Measurements from ENCODE around the gene SPATA1.
"Not testable (repeated sequence)": the region's sequence is repeated elsewhere in the genome, so short reads cannot be mapped to it uniquely, and the experiment has no call there.

The SPATA1 gene, protein sequence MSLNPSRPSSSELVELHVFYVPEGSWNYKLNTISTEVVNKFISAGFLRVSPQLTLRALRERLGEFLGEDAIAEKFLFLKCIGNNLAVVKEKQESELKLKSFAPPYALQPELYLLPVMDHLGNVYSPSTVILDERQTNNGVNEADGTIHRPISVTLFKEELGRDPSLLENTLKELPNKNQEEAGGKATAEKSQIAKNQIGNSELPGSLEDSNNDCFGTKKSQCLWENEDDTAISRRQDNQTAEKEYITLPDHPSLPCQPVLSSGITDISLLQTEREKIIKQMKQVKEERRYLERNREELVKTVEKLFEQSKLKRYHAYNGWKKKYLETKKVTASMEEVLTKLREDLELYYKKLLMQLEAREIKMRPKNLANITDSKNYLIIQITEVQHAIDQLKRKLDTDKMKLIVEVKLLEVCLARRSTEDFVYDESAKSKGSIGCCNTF

DNA sequence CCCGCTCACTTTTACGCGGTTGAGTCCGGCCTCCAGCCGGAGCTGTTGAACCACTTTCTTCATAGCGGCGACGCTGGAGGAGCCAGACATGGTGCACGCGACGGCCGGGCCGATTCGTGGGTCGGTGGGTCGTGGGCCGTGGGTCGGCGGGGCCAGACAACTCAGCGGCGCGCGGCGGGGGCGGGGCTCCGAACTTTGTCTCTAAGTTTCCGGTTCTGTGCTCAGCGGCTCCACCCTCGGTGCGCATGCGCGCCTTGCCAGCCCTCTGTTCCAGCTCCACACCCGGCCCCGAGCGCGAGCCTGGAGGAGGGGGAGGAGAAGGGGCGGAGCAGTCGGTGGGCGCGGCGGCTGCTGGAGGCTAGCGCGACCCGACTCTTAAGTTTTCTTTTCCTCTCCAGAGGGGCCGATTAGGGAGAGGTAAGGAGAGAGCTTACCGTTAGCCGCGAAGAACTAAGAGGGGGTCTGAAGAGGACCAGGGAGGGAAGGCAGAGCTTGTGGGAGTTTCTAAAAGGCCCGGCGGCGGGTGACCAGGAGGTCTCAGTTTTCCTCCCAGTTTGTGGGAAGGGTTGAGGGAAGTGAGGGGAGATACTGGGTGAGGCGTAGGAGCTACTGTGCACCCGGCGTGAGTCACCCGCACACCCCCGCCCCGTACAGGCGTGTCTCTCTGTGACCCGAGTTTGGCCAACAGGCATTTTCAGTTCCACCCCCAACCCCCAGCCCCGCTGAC, at the start of gene SPATA1, which contains the start of gene GNG5:
SPATA1 (plus strand) TSS at position 385 of the 727 bp plus-strand sequence. CDS start 9,974 bp downstream, outside the sequence.
GNG5 (minus strand) TSS at position 580 of the 727 bp plus-strand sequence; CDS start at position 90, 490 bp downstream.
- DNase-seq: peak; percentile 94

DNA sequence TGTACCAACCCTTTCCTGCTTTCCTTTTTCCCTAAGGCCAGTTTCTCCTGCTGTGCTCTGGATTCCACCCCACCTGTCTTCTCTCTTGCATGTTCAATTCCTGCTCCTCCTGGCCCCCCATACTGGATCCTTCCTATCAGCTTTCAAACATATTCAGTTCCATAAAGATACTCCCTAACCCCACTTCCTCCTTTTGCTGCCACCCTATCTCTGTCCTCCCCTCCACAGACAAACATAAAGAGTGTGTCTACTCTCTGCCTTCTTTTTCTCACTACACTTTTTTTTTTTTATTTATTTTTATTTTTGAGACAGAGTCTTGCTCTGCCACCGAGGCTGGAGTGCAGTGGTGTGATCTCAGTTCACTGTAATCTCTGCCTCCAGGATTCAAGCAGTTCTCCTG, 44.1 kb upstream of the SPATA1 start:
- DNase-seq: peak; percentile 35

DNA sequence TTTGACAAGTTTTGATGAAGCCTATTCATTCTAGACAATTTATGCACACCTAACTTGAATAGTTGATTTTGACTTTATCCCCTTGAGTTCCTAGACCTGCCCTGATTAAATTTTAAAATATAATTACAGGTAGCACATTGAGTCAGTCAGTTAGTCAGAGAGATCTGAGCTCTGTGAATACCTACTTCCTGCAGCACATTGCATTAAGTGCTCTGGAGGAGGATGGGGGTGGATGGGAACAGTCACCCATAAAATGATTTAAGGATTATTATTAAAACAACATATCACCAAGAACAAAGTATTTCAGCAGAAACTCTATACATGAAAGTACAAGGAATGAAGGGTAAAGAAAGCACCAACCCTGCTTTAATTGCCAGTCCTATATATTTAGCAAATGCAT, 38.9 kb upstream of the SPATA1 start:
- DNase-seq: no peak

DNA sequence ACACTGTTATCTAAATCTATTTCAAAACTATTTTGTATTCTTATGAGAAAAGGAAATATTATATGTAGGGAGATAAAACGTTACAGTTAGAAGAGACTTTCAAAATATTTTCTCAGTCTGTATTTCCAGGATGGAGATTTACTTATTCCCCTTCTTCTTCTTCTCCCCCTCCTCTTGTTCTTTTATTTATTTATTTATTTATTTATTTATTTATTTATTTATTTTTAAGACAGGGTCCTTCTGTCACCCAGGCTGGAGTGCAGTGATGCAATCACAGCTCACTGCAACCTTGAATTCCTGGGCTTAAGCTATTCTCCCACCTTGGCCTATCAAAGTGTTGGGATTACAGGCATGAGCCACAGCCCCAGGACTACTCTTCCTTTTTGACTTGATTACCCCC, 30.0 kb upstream of the SPATA1 start:
- DNase-seq: no peak

DNA sequence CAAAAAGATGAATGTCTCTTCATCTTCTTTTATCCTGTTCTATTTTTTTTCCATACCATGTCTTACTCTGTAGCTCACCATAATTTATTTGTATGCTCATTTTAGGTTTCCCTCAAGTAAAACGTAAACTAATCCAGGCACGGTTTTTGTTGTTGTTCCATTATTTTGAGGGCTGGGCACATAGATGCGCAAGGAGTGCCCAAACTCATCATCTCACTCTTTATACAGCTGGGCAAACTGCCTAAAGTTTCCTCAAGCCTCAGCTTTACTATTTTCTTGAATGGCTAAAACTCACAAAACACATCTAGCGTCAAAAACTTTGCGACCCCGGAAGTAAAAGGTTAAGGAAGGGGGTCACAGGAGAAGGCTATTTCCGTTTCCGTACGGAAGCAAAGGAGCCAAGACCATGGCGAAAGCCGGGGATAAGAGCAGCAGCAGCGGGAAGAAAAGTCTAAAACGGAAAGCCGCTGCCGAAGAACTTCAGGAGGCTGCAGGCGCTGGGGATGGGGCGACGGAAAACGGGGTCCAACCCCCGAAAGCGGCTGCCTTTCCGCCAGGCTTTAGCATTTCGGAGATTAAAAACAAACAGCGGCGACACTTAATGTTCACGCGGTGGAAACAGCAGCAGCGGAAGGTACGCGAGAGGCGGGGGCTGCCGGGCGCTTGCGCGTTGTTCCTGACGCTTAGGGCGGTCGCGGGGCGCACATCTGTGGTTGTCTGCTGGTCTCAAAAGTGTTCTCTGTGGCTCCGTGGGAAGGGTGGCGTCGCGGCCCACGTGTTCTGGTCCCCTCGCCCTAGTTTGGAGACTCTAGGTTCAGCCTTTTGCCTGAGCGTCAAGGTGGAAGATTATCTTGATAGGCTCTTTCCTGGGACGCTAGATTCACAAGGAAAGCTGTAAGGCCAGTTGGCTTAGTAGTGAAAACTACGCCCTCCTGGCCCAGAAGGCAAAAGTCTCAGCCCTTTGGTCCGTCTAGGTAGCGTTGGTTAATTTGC, 27.0 kb upstream of the SPATA1 start, which contains the start of gene RPF1:
RPF1 (plus strand) TSS at position 391 of the 993 bp plus-strand sequence; CDS start at position 407, 16 bp downstream.
- DNase-seq: peak; percentile 81

DNA sequence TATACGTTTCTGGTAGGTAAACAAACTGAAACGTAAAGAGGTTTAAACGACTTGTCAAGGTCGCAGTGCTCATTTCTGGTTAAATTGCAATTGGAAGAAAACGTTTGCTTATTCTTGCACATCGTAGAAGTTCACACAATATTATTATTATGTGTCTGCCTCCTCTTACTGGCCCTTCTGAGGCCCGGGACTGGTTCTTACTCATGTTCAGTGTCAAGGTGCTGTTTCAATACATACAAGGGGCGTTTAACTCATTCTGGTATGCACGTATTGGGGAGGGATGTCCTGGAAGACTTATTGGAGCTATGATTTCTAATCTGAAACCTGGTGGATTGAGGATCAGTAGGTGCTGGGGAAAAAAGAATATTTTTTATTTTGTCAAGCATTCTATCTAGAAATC, 26.2 kb upstream of the SPATA1 start:
- DNase-seq: no peak

DNA sequence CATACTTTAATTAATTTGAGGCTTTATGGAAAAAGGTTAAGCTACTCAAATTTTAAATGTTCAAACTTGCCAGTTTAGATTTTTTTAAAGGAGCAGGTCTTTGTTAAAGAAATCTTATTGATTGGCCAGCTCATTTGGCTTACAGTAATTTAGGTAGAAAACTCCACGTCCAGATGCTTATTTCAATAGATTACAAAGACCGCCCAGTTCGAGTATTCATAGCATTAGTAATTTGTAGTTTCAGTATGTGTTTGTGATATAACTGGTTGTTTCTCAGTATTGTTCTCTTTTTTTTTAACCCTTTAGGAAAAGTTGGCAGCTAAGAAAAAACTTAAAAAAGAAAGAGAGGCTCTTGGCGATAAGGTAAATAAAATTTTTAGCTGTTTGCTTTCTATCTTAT, 25.5 kb upstream of the SPATA1 start:
- DNase-seq: no peak

DNA sequence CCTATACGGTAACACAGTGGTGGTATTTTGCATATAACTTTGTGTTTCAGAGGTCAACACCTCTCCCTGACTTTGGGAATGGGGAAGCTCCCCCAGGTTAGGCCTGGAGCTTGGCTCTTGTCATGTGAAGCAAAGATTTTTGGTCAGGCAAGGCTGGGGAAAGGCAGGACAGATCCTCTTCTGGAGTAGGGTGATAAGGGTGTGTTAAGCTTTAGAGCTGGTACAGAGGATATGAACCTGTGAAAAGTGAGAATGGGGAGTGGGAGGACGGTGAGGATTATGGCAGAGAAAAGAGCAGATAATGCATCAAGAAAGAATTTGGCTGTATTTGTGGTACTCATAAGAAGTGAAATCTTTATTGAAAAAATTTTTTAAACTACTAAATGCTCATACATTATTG, 24.9 kb upstream of the SPATA1 start:
- no peak for DNase-seq

DNA sequence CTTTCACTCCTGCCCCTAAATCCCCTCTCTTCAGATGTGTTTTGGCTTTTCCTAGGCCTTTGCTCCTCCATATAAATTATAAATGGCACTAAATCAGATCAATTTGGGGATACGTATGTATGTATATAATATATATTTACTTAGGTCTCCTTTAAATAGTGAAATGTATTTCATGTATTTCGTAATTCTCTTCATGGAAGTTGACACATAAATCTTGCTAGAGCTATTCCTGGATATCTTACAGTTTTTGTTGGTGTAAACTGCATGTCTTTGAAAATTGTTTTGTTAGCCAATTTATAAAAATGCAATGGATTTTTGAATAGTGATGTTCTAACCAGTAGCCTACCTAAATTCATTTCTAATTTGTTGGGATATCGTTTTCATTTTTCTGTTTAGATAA, 18.1 kb upstream of the SPATA1 start:
- peak; percentile 50 for DNase-seq

DNA sequence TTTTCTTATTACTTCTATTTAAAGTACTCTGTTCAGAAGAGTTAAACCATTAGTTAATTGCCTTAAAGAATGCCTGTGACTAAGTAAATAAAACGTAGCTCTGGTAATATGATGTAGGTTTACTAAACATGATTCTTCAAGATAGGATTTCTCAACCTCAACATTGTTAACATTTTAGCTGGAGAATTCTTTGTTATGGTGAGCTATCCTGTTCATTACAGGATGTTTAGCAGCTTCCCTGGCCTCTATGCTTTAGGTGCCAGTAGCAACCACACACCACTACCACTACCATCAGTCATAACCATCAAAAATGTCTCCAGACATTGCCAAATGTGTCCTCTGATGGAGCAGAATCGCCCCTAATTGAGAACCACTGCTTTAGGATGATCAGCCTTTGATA, 16.4 kb upstream of the SPATA1 start:
- no peak for DNase-seq

DNA sequence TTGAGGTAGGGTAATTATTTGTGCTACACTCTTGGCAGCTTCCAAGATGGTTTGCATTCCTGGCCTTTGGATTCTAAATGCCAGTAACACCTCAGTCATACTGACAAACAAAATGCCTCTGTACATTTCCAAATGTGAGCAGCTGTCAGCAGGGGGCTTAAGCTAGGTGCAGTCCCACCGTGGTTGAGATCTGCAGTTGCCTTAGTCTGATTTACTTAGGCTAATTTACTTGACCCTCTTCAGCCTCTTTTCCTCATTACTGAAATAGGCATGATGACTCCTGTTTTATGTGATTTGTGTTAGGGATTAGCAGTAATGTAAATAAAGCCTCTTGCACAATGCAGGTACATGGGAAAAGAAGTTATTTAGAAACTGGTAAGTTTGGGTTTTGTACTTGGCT, 13.5 kb upstream of the SPATA1 start:
- no peak for DNase-seq

DNA sequence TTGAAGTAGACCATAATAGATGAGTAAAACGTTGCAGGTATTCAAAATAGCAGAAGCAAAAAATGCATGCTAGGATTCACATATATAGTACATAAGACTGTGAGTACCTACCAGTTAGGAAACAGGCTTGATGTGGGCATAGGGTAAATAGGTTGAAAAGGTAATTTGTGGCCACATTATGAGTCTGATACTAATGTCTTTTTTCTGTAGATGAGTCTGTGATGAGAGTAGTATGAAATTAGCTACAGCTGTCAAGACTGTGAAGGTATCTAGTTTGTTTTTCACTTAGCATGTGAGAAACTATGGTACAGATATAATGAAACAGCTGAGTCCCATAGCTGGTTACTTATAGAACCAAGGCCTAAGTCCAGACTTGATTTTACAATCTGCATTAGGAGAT, 12.4 kb upstream of the SPATA1 start:
- no peak for DNase-seq

DNA sequence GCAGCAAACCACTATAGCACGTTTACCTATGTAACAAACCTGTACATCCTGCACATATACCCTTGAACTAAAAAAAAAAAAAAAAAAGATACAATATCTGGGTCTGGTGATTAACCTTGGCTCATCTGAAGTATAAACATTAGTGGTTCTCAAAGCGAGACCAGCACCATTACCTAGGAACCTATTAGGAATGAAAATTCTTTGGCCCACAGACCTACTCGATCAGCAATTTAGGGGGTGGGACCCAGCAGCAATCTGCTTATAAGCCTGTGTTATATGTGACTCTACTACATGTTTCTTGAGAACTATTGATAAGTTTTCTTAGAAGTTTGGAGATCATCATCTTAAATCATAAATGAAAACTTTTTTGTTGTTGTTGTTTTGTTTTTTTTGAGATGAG, 9.7 kb upstream of the SPATA1 start:
- DNase-seq: no peak

DNA sequence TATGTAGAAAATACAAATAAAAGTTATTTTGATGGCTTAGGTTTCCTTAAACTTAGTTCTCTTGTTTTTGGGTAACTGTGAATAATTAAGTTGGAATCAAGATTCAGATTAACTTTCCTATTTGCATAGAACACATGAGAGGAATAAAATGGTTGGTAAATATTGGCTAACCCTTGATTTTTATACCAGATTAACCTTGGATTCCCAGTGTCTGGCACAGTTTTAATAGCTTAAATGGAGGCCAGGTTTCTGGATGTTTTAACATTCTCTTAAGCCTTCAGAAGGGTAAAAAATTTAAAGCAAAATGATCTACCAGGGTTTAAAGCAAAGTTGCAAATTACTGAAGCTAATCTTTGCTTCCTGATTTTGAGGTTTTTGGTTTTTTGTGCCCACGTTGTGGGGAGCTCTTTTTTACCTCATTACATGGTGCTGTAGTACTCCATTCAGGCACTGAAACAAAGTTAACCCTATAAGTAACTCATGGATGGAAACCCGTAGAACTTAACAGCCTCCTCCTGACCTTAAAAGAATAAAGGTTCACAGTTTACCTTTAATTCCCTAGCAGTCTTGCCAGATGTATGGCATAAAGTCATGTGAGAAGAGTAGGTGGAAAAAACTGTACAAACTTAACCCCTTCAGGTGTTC, 8.4 kb upstream of the SPATA1 start:
- peak; percentile 47 for DNase-seq

DNA sequence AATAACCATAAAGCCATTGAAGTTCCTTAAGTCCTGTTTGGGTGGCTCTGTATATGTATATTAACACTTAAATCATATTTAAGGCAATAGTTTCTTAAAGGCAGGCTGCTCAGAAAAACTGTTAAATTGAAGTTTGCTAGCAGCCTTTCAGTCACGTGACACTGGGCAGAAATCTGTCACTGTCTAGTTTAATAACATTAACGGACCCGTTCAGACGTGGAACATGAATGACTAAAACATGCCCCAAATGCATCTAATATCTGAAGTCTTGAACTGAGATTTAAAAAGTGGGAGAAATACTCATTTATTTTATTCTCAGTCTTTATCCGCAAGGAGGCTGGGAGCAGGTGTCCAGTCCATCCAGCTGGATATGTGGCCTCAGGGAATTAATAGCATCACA, 3.3 kb upstream of the SPATA1 start:
- no peak for DNase-seq

DNA sequence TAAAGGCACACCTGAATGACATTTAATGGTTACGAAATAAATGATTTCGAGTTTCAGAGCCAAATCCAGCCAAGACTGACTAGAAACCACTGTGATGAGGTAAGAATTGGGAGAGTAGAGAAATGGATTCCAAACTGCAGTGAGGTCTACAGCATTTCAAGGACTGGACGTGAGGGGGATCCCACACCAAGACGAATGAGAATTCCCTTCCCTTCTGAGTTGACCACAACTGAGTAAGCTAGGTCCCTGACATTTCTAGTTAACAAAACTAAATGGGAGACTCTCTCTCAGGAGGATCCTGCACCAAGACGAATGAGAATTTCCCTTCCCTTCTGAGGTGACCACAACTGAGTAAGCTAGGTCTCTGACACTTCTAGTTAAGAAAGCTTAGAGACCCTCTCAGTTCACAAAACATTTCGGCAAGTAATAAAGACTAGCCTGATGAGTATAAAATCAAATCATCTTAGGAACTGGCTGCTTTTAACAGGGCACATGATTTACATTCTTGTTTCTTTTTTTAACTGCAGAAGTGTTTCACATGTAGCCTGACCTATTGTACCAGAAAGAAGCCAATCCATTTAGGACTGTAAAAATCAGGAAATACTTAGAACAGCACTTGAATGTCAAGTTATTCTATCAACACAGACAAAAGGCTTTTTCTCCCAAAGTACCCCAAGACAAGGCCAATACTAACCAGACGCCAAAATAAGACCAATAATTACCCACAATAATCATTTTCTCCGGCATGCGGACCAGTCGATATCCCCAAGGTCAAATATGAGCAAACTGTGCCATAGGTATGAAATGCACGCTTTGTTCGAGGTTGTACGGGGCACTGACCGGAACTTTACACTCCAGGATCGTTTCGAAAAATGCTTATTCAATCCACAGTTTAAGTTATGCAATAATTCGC, 1.4 kb upstream of the SPATA1 start:
- DNase-seq: peak; percentile 45

DNA sequence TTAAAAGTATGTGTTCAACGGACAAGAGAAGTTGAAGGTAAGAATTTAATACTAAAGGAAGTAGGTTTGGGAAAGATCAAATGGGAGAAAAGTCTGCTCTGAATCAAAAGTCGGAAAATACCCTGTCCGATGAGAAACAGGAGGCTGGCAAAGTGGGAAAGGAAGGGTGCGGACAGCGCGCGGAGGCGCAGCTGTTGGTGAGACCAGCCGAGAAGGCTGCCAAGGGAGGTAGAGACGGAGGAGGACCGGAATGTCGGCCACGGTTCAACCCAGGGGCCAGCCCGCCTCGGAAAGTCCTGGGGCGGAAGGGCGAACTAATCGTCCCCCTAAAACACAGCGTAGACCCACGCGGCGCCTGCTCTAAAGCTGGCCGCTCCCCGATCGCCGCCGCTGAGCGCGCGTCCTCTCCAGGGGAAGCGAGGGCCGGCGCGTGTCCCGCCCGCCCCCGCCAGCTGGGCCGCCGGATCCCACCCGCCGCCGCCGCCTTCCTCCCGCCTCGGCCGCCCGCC, 639 bp upstream of the SPATA1 start:
- DNase-seq: peak; percentile 50

DNA sequence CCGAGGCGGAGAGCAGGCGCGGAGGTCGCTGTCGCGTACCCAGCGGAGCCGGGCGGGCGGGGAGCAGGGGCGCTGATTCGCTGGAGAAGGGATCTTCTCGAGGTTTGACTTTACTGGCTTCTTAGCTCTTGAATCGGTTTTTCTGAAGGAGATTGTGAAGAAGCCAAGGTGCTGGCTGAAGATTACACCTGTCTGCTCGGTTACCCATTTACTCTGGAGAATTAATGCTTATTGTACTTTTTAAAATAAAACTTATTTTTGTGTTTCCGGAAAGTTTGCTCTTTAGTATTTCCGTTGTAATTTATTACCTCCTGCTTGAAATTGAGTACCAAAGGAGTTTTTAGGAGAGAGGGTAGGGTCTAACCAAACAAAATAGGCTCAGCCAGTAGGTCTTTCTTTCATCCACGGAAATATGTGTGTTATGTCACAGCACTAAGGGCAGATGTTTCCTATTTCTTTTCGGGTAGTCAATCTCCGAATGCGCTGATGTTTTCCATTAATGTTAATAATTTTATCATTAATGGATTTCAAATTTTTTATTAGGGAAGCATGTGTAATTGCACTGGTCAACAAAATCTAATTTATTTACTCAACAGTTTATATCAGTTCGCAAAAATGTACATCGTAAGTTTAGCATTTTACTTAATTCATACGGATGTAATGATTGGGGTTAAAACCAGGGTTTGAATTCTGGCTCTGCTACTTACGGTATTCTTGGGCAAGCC, 705 bp downstream of the SPATA1 start:
- DNase-seq: no peak

DNA sequence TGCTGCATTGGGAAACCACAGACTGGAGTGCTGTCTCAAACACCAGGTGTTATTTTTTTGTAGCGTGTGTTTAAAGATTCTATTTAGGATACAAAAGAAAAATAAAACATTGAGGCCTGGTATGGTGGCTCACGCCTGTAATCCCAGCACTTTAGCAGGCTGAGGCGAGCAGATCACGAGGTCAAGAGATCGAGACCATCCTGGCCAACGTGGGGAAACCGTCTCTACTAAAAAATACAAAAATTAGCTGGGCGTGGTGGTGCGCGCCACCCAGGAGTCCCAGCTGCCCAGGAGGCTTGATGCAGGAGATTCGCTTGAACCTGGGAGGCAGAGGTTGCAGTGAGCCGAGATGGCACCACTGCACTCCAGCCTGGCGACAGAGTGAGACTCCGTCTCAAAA, 1.7 kb downstream of the SPATA1 start:
- DNase-seq: not testable (repeated sequence)

DNA sequence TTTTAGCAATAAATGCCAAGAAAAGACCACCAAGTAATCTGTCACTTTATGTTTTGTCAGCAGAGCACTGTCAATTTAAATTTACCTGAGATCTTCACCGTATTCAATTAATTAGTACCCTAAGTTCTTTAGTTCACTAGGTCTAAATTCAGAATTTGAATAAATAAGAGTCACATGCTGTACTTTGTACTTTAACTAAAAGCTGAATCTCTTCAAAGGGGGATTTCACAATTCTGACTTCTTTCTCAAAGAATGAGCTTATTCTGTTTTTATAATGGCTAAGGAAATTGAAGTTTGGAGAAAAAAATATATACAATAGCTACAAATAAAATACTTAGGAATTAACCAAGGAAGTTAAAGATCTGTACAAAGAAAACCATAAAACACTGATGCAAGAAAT, 2.3 kb downstream of the SPATA1 start:
- DNase-seq: no peak
